ENCODE data around the gene KDM8. TPM values are rescaled to one million over a fixed set of nuclear protein-coding genes. Genes with fewer than 3 reads are reported as not detected.

The KDM8 gene
- total RNA-seq, 1 experiment from 2014 or later, result 5.1 TPM

DNA sequence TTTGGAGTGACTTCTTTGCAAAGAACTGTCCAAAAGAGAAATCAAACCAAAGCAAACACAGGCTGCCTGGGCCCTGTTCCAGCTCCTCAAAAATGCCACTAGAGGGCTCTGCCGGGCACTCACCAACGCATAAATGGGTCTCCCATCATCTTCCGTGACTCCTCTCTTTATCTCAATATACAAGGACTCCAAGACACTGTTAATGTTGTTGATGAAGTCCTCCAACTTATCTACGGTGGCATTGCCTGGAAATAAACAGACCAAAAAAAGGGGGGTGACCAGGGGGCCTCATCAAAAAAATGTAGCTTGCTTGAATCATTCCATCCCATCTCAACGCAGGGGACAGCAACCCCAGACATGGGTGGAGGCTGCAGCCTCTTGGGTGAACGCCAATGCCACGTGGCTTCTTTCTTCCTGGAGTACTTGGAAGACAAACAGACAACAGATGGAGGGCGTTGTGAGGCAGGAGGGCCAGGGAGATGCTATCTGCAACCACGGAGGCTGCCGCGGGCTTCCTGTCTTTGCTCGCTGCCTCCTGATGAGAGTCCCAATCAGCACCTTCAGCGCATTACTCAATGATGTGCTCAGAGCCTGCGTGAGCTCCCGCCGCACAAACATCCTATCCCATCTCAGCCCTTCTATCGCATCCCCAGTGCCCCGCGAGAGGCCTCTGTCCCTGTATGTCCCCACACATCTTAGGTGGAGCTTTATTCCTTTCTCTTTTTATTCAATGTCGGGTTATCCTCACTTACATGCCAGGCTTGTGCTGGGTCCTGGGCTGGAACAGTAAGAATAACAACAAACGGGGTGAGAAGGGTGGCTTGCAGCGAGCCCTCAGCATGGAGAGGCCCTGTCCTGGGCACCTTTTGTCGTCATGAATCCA is 32.0 kb downstream of the KDM8 start:
- DNase-seq, result peak; percentile 58 to 88
- Histone ChIP-seq H2AFZ (no peak overlapping the region), H3K27ac (no peak overlapping the region), H3K4me2 (no peak overlapping the region), H3K9me2 (ENCODE audit: insufficient read depth) (no peaks in the 10 kb centered on the region), H3K9me3 (ENCODE audit: insufficient read depth, low read depth) (no peaks in the 10 kb centered on the region), H3K4me1 (replicated peaks; ENCODE audit: insufficient read depth) (no peaks in the 10 kb centered on the region), H3F3A (ENCODE audit: insufficient read depth, low read depth) (peaks cover 8% of the 10 kb centered on the region; the same call in 1 of the 2 replicates), H3K79me2 (ENCODE audit: low read depth) (peaks cover 7% of the 10 kb centered on the region; the same call in 1 of the 2 replicates), H3K4me3 (no peak overlapping the region), H3K36me3 (ENCODE audit: low read depth) (peaks cover 13% of the 10 kb centered on the region; the same call in 1 of the 2 replicates), H4K20me1 (ENCODE audit: insufficient read depth) (no peaks in the 10 kb centered on the region), H3K27me3 (ENCODE audit: insufficient read depth, low read depth) (no peaks in the 10 kb centered on the region)
- intact Hi-C loops (cut with micrococcal nuclease; ENCODE audit: unreplicated experiment), result loop anchor here (1.0 to 2.0 kb wide), 5 partner anchors 56 to 222 kb away; no protein-coding TSS in a partner anchor
- TF ChIP-seq, protein P1, sequence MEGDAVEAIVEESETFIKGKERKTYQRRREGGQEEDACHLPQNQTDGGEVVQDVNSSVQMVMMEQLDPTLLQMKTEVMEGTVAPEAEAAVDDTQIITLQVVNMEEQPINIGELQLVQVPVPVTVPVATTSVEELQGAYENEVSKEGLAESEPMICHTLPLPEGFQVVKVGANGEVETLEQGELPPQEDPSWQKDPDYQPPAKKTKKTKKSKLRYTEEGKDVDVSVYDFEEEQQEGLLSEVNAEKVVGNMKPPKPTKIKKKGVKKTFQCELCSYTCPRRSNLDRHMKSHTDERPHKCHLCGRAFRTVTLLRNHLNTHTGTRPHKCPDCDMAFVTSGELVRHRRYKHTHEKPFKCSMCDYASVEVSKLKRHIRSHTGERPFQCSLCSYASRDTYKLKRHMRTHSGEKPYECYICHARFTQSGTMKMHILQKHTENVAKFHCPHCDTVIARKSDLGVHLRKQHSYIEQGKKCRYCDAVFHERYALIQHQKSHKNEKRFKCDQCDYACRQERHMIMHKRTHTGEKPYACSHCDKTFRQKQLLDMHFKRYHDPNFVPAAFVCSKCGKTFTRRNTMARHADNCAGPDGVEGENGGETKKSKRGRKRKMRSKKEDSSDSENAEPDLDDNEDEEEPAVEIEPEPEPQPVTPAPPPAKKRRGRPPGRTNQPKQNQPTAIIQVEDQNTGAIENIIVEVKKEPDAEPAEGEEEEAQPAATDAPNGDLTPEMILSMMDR (conservative IDR thresholded peaks at IDR 0.05), result peak; percentile 93
- TF ChIP-seq EZH2 (IDR thresholded peaks at IDR 0.05; ENCODE audit: low read depth), result no peak
- BruUV-seq (replicated peaks), result no TSS peak
- ChIA-PET POLR2A (ENCODE audit: unreplicated experiment) (no interaction called here), CTCF (interaction anchor here (0.6 to 2.3 kb wide), 10 partner anchors 8 to 132 kb away, joined by 3 to 34 read pairs (median 5); partner anchors contain the start of gene NSMCE1)

DNA sequence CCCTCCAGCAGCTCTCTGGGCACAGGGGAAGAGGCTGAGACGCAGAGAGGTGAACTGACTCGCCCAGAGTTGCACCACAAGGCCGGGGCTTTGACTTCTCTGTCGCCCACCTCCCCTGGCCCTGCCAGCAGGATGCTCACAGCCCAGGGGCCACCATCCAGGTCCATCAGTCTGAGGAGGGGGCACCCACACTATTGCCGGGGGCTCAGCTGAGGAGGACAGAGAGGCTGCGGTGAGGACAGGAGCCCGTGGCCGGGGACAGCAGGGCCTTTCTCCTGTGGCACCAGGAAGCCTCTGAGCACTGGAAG is 32.6 kb downstream of the KDM8 start:
- H3K27ac ChIP-seq, result no peak overlapping the region
- H3K4me2 ChIP-seq, result no peak overlapping the region
- no peaks in the 10 kb centered on the region for H4K20me1 ChIP-seq (ENCODE audit: insufficient read depth)
- BruUV-seq (replicated peaks), result no TSS peak
- no peaks in the 10 kb centered on the region for H3K9me2 ChIP-seq (ENCODE audit: insufficient read depth)
- no peak for DNase-seq
- ChIA-PET CTCF (interaction anchor here (0.8 to 2.3 kb wide), 2 partner anchors 92 to 131 kb away, joined by 6 to 34 read pairs; no protein-coding TSS in a partner anchor), POLR2A (ENCODE audit: unreplicated experiment) (no interaction called here)
- H3K27me3 ChIP-seq (ENCODE audit: insufficient read depth, low read depth), result no peaks in the 10 kb centered on the region
- H3F3A ChIP-seq (ENCODE audit: insufficient read depth, low read depth), result peaks cover 8% of the 10 kb centered on the region; the same call in 1 of the 2 replicates
- H3K4me3 ChIP-seq, result no peak overlapping the region
- H3K9me3 ChIP-seq (ENCODE audit: insufficient read depth, low read depth), result no peaks in the 10 kb centered on the region
- no peak overlapping the region for H2AFZ ChIP-seq
- peaks cover 2% of the 10 kb centered on the region; the same call in 1 of the 2 replicates for H3K4me1 ChIP-seq (replicated peaks; ENCODE audit: insufficient read depth)
- peaks cover 13% of the 10 kb centered on the region; the same call in 1 of the 2 replicates for H3K36me3 ChIP-seq (ENCODE audit: low read depth)
- H3K79me2 ChIP-seq (ENCODE audit: low read depth), result peaks cover 7% of the 10 kb centered on the region; the same call in 1 of the 2 replicates
- TF ChIP-seq EZH2 (IDR thresholded peaks at IDR 0.05; ENCODE audit: low read depth), result no peak
- TF ChIP-seq, protein P1 (conservative IDR thresholded peaks at IDR 0.05), result no peak
- intact Hi-C loops (cut with micrococcal nuclease; ENCODE audit: unreplicated experiment), result loop anchor here (1.0 to 2.0 kb wide), 5 partner anchors 57 to 221 kb away; no protein-coding TSS in a partner anchor

DNA sequence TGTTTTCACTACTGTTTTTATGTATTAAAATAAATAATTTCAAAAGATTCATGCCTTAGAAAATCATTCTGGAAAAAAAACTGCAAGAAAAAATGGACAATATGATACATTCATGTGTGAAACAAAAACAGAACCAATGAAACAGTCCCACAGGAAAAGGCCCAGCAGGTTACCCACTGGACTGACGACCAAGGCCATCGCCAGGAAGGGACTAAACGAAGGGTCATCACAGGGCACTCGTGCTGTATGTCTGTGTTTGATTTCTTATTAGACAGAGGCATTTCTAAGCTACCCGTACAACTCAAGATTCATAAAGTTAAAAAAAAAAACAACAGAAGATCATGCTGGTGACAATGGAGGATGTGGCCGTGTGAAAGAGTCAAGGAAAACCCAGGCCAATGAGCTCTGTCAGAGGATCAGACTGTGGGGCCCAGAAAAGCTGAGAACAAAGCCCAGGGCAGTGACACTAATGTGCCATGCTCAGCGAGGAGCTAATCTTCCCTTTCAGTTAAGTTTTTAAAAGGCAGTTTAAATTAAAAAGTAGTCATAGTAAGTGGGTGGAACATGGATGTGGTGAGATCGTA is 33.4 kb downstream of the KDM8 start:
- Histone ChIP-seq H3K4me1 (replicated peaks; ENCODE audit: insufficient read depth) (peaks cover 10% of the 10 kb centered on the region), H3K27ac (no peak overlapping the region), H3K36me3 (ENCODE audit: low read depth) (peaks cover 13% of the 10 kb centered on the region; the same call in 1 of the 2 replicates), H3K4me2 (no peak overlapping the region), H3K4me3 (no peak overlapping the region), H2AFZ (no peak overlapping the region), H4K20me1 (ENCODE audit: insufficient read depth) (no peaks in the 10 kb centered on the region), H3K27me3 (ENCODE audit: insufficient read depth, low read depth) (no peaks in the 10 kb centered on the region), H3K9me3 (ENCODE audit: insufficient read depth, low read depth) (no peaks in the 10 kb centered on the region), H3F3A (ENCODE audit: insufficient read depth, low read depth) (peaks cover 8% of the 10 kb centered on the region; the same call in 1 of the 2 replicates), H3K9me2 (ENCODE audit: insufficient read depth) (no peaks in the 10 kb centered on the region), H3K79me2 (ENCODE audit: low read depth) (peaks cover 8% of the 10 kb centered on the region; the same call in 1 of the 2 replicates)
- POLR2A ChIA-PET (ENCODE audit: unreplicated experiment), result interaction anchor here (0.6 kb wide), 1 partner anchor 42 kb away, joined by 4 read pairs; no protein-coding TSS in a partner anchor
- CTCF ChIA-PET, result no interaction called here
- DNase-seq, result no peak
- TF ChIP-seq, protein P1 (conservative IDR thresholded peaks at IDR 0.05), result no peak
- TF ChIP-seq EZH2 (IDR thresholded peaks at IDR 0.05; ENCODE audit: low read depth), result no peak
- intact Hi-C loops (cut with micrococcal nuclease; ENCODE audit: unreplicated experiment), result no loop called here
- no TSS peak for BruUV-seq (replicated peaks)

Data from PC-9 (cell line).